SK-N-SH (cell line): ENCODE measurements around the gene PIPOX. TPM values are rescaled to one million over a fixed set of nuclear protein-coding genes. Genes with fewer than 3 reads are reported as not detected.

ENCODE experiments used
- CTCF ChIA-PET: fragments of 300-600, 350-600 bp; formaldehyde crosslinking; extraction: SDS; loops from one replicate; lab custom pipeline; 2021; lab: Yijun Ruan, JAX
- POLR2A ChIA-PET: fragments of 350-600 bp; sonication (Branson Sonifier 250); formaldehyde crosslinking; extraction: SDS; loops from one replicate; lab custom pipeline; 2020; ENCODE audit warnings: antibody characterized with exemption, inconsistent platforms; lab: Yijun Ruan, JAX
- DNase-seq: peaks from one replicate; pipeline ENCODE4 v3.0.0; 2012
- H2AFZ ChIP-seq: fragments of 200-600 bp; sonication (generic); 2 replicates; pipeline ENCODE4 v1.8.1; 2016; ENCODE audit warnings: antibody characterized with exemption, mild to moderate bottlenecking, low read depth
- H3F3A ChIP-seq: fragments of 200-600 bp; sonication (generic); replicated peaks from 2 replicates; pipeline ENCODE3; 2016; ENCODE audit warnings: antibody characterized with exemption, mild to moderate bottlenecking; ENCODE audit not compliant: insufficient read depth
- H3K27ac ChIP-seq, 2 experiments: fragments of 200-500 bp in 1 of 2; fragments of 200-600 bp in 1 of 2; sonication (Bioruptor generic) in 1 of 2; sonication (generic), shearing (Covaris generic) in 1 of 2; 2 replicates each; pipeline versions ENCODE4 v1.5.1 to v1.6.1; 2014 to 2016; ENCODE audit warnings: low read depth in 2 of 2, inconsistent platforms in 1 of 2, low read length in 1 of 2, mild to moderate bottlenecking in 1 of 2, mixed read lengths in 1 of 2
- H3K27me3 ChIP-seq: fragments of 200-600 bp; sonication (generic), shearing (Covaris generic); 2 replicates; pipeline ENCODE4 v1.6.1; 2016; ENCODE audit warnings: mixed run types; ENCODE audit not compliant: insufficient read depth
- H3K36me3 ChIP-seq, 2 experiments: fragments of 200-500 bp in 1 of 2; fragments of 200-600 bp in 1 of 2; sonication (Bioruptor generic) in 1 of 2; sonication (generic) in 1 of 2; replicated peaks in 1 of 2; 2 replicates each; pipeline versions ENCODE3 to v1.5.1; 2014 to 2016; ENCODE audit warnings: low read length in 1 of 2, mild to moderate bottlenecking in 1 of 2; ENCODE audit not compliant: insufficient read depth in 2 of 2, control insufficient read depth in 1 of 2
- H3K4me1 ChIP-seq, 2 experiments: fragments of 200-500 bp in 1 of 2; fragments of 200-600 bp in 1 of 2; sonication (Bioruptor generic) in 1 of 2; sonication (generic), shearing (Covaris generic) in 1 of 2; 2 replicates each; pipeline versions ENCODE4 v1.5.1 to v1.6.1; 2014 to 2016; ENCODE audit warnings: low read depth in 1 of 2, low read length in 1 of 2, mixed run types in 1 of 2; ENCODE audit not compliant: insufficient read depth in 2 of 2, control insufficient read depth in 1 of 2
- H3K4me2 ChIP-seq: fragments of 200-600 bp; sonication (generic), shearing (Covaris generic); 2 replicates; pipeline ENCODE4 v1.6.1; 2017; ENCODE audit warnings: mixed run types
- H3K4me3 ChIP-seq, 2 experiments: fragments of 200-500 bp in 1 of 2; fragments of 200-600 bp in 1 of 2; sonication (Bioruptor generic) in 1 of 2; sonication (generic), shearing (Covaris generic) in 1 of 2; 2 replicates each; pipeline versions ENCODE4 v1.5.1 to v1.8.1; 2014 to 2016; ENCODE audit warnings: low read depth in 2 of 2, inconsistent platforms in 1 of 2, low read length in 1 of 2, mild to moderate bottlenecking in 1 of 2, mixed read lengths in 1 of 2, moderate library complexity in 1 of 2
- H3K79me2 ChIP-seq: fragments of 200-600 bp; sonication (generic); 2 replicates; pipeline ENCODE4 v1.8.1; 2017; ENCODE audit warnings: mild to moderate bottlenecking; ENCODE audit not compliant: insufficient read depth
- H3K9ac ChIP-seq: fragments of 200-600 bp; sonication (generic); 2 replicates; pipeline ENCODE4 v1.6.1; 2017; ENCODE audit warnings: mixed run types
- H3K9me2 ChIP-seq: fragments of 200-600 bp; sonication (generic); 2 replicates; pipeline ENCODE4 v1.6.1; 2017; ENCODE audit warnings: mixed run types
- H3K9me3 ChIP-seq: fragments of 200-600 bp; sonication (generic); 2 replicates; pipeline ENCODE4 v1.6.1; 2017; ENCODE audit warnings: mixed run types, mild to moderate bottlenecking, moderate library complexity
- H4K20me1 ChIP-seq: fragments of 200-600 bp; sonication (generic); 2 replicates; pipeline ENCODE4 v1.6.1; 2017; ENCODE audit warnings: mild to moderate bottlenecking, mixed run types; ENCODE audit not compliant: insufficient read depth
- GABPA ChIP-seq: IDR thresholded peaks from 2 replicates; pipeline ENCODE4 v1.4.0; 2012; ENCODE audit warnings: low read depth, mild to moderate bottlenecking
- POLR2AphosphoS5 ChIP-seq: IDR thresholded peaks from 2 replicates; pipeline ENCODE4 v1.6.1; 2012; ENCODE audit warnings: low read depth, low read length
- RAD21 ChIP-seq: IDR thresholded peaks from 2 replicates; pipeline ENCODE4 v1.6.1; 2012; ENCODE audit warnings: mild to moderate bottlenecking, low read length
- SMC3 ChIP-seq: IDR thresholded peaks from 2 replicates; pipeline ENCODE4 v1.6.1; 2012; ENCODE audit warnings: low read depth, low read length, improper control_type of control experiment
- TCF12 ChIP-seq: IDR thresholded peaks from 2 replicates; pipeline ENCODE4 v1.4.0; 2012
- WGBS: methylation state at CpG from one replicate; pipeline ENCODE4 v1.1.6; 2017; ENCODE audit warnings: low lambda C conversion rate; 5-methylcytosine and 5-hydroxymethylcytosine counted together
- polyA plus RNA-seq, 3 experiments: library from polyadenylated mRNA; depleted of rRNA; stranded (reverse); fragments of >200 nt; gene quantifications; 2 replicates each; pipeline ENCODE4 v1.2.3, GENCODE V29; 2012
- TF ChIP-seq, protein P1 (sequence below): fragments of 200-600 bp; sonication (generic); IDR thresholded peaks from 2 replicates; pipeline ENCODE4 v1.6.1; 2017; ENCODE audit warnings: antibody characterized with exemption, mild to moderate bottlenecking, moderate library complexity
- TF ChIP-seq, protein P2 (sequence below): IDR thresholded peaks from 2 replicates; pipeline ENCODE4 v1.4.0; 2012; ENCODE audit warnings: low read depth, borderline replicate concordance
- TF ChIP-seq, protein P3 (sequence below): IDR thresholded peaks from 2 replicates; pipeline ENCODE4 v1.6.1; 2012; ENCODE audit warnings: mild to moderate bottlenecking, low read depth, low read length, moderate library complexity
- TF ChIP-seq, protein P4 (sequence below): IDR thresholded peaks from 2 replicates; pipeline ENCODE4 v1.4.0; 2012; ENCODE audit warnings: low read depth, borderline replicate concordance

The PIPOX gene
- polyA plus RNA-seq, 1 of the 3 experiments (the other 2 are of a cell fraction): 0.31 TPM

DNA sequence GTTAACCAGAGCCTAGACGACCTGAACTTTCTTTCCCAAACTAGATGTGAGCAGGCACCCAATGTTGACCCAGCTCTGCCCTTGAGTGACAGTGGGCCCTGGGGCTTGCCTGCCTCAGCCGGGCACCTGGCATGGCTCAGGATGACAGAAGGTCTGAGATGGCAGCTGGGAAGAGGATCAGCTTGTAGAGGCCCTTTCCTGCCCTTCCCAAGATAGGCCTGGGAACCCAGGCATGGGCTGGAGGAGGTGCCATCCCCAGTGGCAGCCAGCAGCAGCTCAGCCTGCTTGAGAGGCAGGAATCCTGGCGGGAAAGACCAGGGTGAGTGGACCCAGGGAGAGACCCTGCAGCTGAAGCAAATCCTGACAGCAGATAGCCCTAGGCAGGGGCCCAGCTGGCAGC is 59.1 kb downstream of the PIPOX start:
- Histone ChIP-seq H3K27ac (peak overlapping the region in 1 of 2 experiments; percentile 95; a peak in 2 of 4 replicates), H3K36me3 (peaks cover 0 to 12% of the 10 kb centered on the region in 2 experiments), H3K9ac (no peak overlapping the region), H3F3A (no peaks in the 10 kb centered on the region), H3K4me3 (no peak overlapping the region), H4K20me1 (no peaks in the 10 kb centered on the region), H3K27me3 (no peaks in the 10 kb centered on the region), H3K4me2 (no peak overlapping the region), H3K9me2 (no peaks in the 10 kb centered on the region), H3K4me1 (peaks cover 0 to 30% of the 10 kb centered on the region in 2 experiments; a peak in 2 of 4 replicates), H3K9me3 (no peaks in the 10 kb centered on the region), H3K79me2 (no peaks in the 10 kb centered on the region), H2AFZ (no peak overlapping the region)
- DNase-seq: peak; percentile 77
- 67% methylated on average over 3 of the region's 3 CpGs for WGBS
- POLR2A ChIA-PET: interaction anchor here (0.5 to 2.4 kb wide), 5 partner anchors 10 to 129 kb away, joined by 3 to 7 read pairs (median 3); no protein-coding TSS in a partner anchor
- TF ChIP-seq, protein P1, sequence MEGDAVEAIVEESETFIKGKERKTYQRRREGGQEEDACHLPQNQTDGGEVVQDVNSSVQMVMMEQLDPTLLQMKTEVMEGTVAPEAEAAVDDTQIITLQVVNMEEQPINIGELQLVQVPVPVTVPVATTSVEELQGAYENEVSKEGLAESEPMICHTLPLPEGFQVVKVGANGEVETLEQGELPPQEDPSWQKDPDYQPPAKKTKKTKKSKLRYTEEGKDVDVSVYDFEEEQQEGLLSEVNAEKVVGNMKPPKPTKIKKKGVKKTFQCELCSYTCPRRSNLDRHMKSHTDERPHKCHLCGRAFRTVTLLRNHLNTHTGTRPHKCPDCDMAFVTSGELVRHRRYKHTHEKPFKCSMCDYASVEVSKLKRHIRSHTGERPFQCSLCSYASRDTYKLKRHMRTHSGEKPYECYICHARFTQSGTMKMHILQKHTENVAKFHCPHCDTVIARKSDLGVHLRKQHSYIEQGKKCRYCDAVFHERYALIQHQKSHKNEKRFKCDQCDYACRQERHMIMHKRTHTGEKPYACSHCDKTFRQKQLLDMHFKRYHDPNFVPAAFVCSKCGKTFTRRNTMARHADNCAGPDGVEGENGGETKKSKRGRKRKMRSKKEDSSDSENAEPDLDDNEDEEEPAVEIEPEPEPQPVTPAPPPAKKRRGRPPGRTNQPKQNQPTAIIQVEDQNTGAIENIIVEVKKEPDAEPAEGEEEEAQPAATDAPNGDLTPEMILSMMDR: no peak
- TF ChIP-seq, protein P2, sequence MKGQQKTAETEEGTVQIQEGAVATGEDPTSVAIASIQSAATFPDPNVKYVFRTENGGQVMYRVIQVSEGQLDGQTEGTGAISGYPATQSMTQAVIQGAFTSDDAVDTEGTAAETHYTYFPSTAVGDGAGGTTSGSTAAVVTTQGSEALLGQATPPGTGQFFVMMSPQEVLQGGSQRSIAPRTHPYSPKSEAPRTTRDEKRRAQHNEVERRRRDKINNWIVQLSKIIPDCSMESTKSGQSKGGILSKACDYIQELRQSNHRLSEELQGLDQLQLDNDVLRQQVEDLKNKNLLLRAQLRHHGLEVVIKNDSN: no peak
- no peak for TF ChIP-seq RAD21
- TF ChIP-seq TCF12: no peak
- TF ChIP-seq, protein P3, sequence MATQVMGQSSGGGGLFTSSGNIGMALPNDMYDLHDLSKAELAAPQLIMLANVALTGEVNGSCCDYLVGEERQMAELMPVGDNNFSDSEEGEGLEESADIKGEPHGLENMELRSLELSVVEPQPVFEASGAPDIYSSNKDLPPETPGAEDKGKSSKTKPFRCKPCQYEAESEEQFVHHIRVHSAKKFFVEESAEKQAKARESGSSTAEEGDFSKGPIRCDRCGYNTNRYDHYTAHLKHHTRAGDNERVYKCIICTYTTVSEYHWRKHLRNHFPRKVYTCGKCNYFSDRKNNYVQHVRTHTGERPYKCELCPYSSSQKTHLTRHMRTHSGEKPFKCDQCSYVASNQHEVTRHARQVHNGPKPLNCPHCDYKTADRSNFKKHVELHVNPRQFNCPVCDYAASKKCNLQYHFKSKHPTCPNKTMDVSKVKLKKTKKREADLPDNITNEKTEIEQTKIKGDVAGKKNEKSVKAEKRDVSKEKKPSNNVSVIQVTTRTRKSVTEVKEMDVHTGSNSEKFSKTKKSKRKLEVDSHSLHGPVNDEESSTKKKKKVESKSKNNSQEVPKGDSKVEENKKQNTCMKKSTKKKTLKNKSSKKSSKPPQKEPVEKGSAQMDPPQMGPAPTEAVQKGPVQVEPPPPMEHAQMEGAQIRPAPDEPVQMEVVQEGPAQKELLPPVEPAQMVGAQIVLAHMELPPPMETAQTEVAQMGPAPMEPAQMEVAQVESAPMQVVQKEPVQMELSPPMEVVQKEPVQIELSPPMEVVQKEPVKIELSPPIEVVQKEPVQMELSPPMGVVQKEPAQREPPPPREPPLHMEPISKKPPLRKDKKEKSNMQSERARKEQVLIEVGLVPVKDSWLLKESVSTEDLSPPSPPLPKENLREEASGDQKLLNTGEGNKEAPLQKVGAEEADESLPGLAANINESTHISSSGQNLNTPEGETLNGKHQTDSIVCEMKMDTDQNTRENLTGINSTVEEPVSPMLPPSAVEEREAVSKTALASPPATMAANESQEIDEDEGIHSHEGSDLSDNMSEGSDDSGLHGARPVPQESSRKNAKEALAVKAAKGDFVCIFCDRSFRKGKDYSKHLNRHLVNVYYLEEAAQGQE: no peak
- TF ChIP-seq, protein P4, sequence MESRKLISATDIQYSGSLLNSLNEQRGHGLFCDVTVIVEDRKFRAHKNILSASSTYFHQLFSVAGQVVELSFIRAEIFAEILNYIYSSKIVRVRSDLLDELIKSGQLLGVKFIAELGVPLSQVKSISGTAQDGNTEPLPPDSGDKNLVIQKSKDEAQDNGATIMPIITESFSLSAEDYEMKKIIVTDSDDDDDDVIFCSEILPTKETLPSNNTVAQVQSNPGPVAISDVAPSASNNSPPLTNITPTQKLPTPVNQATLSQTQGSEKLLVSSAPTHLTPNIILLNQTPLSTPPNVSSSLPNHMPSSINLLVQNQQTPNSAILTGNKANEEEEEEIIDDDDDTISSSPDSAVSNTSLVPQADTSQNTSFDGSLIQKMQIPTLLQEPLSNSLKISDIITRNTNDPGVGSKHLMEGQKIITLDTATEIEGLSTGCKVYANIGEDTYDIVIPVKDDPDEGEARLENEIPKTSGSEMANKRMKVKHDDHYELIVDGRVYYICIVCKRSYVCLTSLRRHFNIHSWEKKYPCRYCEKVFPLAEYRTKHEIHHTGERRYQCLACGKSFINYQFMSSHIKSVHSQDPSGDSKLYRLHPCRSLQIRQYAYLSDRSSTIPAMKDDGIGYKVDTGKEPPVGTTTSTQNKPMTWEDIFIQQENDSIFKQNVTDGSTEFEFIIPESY: no peak
- no peak for TF ChIP-seq SMC3
- no peak for TF ChIP-seq GABPA
- TF ChIP-seq POLR2AphosphoS5: no peak
- CTCF ChIA-PET: interaction anchor here (0.9 to 26.8 kb wide), 10 partner anchors 10 to 375 kb away, joined by 3 to 947 read pairs (median 4); partner anchors contain the start of gene PHF12
